Natural killer cell (primary cell): ENCODE data around the gene MYOM1. TPM values are rescaled to one million over a fixed set of nuclear protein-coding genes. Genes with fewer than 3 reads are reported as not detected.
"Not testable (repeated sequence)": the region's sequence is repeated elsewhere in the genome, so short reads cannot be mapped to it uniquely, and the experiment has no call there.

Experiments used
- ATAC-seq, 3 donors: fragments of 150-1000 bp in 2 of 3; fragments of 200-7000 bp in 1 of 3; cut with Tn5 transposase; 1 replicate in 1 of 3; 2 replicates in 2 of 3; pipeline ENCODE4 v1.10.0; 2021; ENCODE audit warnings: mild to moderate bottlenecking in 2 of 3, moderate library complexity in 2 of 3
- DNase-seq, 2 donors: peaks; one replicate each; pipeline versions ENCODE4 v3.0.0 to v3.0.0-alpha.2; 2013 to 2021; ENCODE audit warnings: mixed read lengths in 1 of 2
- H3K27ac ChIP-seq: one replicate; pipeline ENCODE4 v1.5.1; 2013; ENCODE audit warnings: mild to moderate bottlenecking, low read length
- H3K27me3 ChIP-seq: one replicate; pipeline ENCODE4 v1.6.1; 2013; ENCODE audit warnings: low read length; ENCODE audit not compliant: control insufficient read depth, insufficient read depth
- H3K36me3 ChIP-seq: one replicate; pipeline ENCODE4 v1.6.1; 2013; ENCODE audit warnings: low read length; ENCODE audit not compliant: control insufficient read depth, insufficient read depth
- H3K4me1 ChIP-seq: one replicate; pipeline ENCODE4 v1.6.1; 2013; ENCODE audit warnings: low read length; ENCODE audit not compliant: control insufficient read depth, insufficient read depth
- H3K4me3 ChIP-seq: one replicate; pipeline ENCODE4 v1.5.1; 2013; ENCODE audit warnings: low read length
- H3K9me3 ChIP-seq: one replicate; pipeline ENCODE4 v1.6.1; 2013; ENCODE audit warnings: low read length; ENCODE audit not compliant: control insufficient read depth, insufficient read depth
- H3K27ac Mint-ChIP-seq, 2 donors: one replicate each; pipeline ENCODE4 v1.8.0; 2022; ENCODE audit warnings: mild to moderate bottlenecking in 2 of 2, mixed read lengths in 2 of 2, moderate library complexity in 1 of 2
- H3K27me3 Mint-ChIP-seq, 2 donors: one replicate each; pipeline ENCODE4 v1.8.0; 2022; ENCODE audit warnings: low read depth in 2 of 2, mixed read lengths in 2 of 2
- H3K36me3 Mint-ChIP-seq: one replicate; pipeline ENCODE4 v1.8.0; 2022; ENCODE audit warnings: mixed read lengths
- H3K4me1 Mint-ChIP-seq, 2 donors: one replicate each; pipeline ENCODE4 v1.8.0; 2022; ENCODE audit warnings: mixed read lengths in 2 of 2
- H3K4me3 Mint-ChIP-seq: one replicate; pipeline ENCODE4 v1.8.0; 2022; ENCODE audit warnings: mild to moderate bottlenecking, moderate library complexity, mixed read lengths
- H3K9me3 Mint-ChIP-seq, 2 donors: one replicate each; pipeline ENCODE4 v1.8.0; 2022; ENCODE audit warnings: mixed read lengths in 2 of 2
- CTCF ChIP-seq: fragments of 200-600 bp; IDR thresholded peaks from one replicate; pipeline ENCODE4 v1.8.0; 2022; ENCODE audit warnings: antibody characterized with exemption
- WGBS: methylation state at CpG from one replicate; pipeline ENCODE4 v1.1.7; 2013; ENCODE audit warnings: missing lambda C conversion rate; ENCODE audit not compliant: insufficient coverage; 5-methylcytosine and 5-hydroxymethylcytosine counted together
- intact Hi-C: fragments of 100-400 bp; cut with micrococcal nuclease; formaldehyde crosslinking; loops from one replicate; pipeline ENCODE4 v1.14.2; 2022
- total RNA-seq, 4 donors: library from RNA; stranded (reverse); fragments of 120-200 nt in 1 of 4; gene quantifications; one replicate each; pipeline versions ENCODE4 v1.2.3 to v1.2.4, GENCODE V29; 2013 to 2022

MYOM1 gene
- total RNA-seq, 3 donors from 2014 or later (not counting 1 experiment from before 2014, with no cell fraction given): 1.7 to 5.8 (median 3.0) TPM

- H3K27me3 Mint-ChIP-seq: peaks cover 0 to 4% of the 10 kb centered on the region in 2 donors
- Histone ChIP-seq H3K27ac (no peak overlapping the region), H3K9me3 (no peaks in the 10 kb centered on the region), H3K4me3 (no peak overlapping the region), H3K36me3 (no peaks in the 10 kb centered on the region), H3K27me3 (no peaks in the 10 kb centered on the region), H3K4me1 (no peaks in the 10 kb centered on the region)
- ATAC-seq (no peak), DNase-seq (no peak)
- 100% methylated on average over 2 of the region's 3 CpGs for WGBS
- no peaks in the 10 kb centered on the region for H3K36me3 Mint-ChIP-seq
- peaks cover 0 to 9% of the 10 kb centered on the region in 2 donors for H3K4me1 Mint-ChIP-seq
- intact Hi-C loops: no loop called here
- no peak for TF ChIP-seq CTCF
- no peak overlapping the region for H3K4me3 Mint-ChIP-seq
- no peaks in the 10 kb centered on the region for H3K9me3 Mint-ChIP-seq
- H3K27ac Mint-ChIP-seq: no peak overlapping the region
Measured at GRCh38 chr18:3225588-3225987, 5.8 kb upstream of the MYOM1 start.

- no peaks in the 10 kb centered on the region for H3K36me3 Mint-ChIP-seq
- no peak overlapping the region for H3K4me3 Mint-ChIP-seq
- H3K9me3 Mint-ChIP-seq: no peaks in the 10 kb centered on the region
- peaks cover 0 to 9% of the 10 kb centered on the region in 2 donors for H3K4me1 Mint-ChIP-seq
- no peak overlapping the region for H3K4me3 ChIP-seq
- 97% methylated on average over 3 of the region's 3 CpGs for WGBS
- intact Hi-C loops: no loop called here
- H3K27ac Mint-ChIP-seq: no peak overlapping the region
- no peaks in the 10 kb centered on the region for H3K9me3 ChIP-seq
- no peak for ATAC-seq
- H3K27ac ChIP-seq: no peak overlapping the region
- no peaks in the 10 kb centered on the region for H3K4me1 ChIP-seq
- H3K27me3 Mint-ChIP-seq: peaks cover 0 to 4% of the 10 kb centered on the region in 2 donors
- H3K27me3 ChIP-seq: no peaks in the 10 kb centered on the region
- H3K36me3 ChIP-seq: no peaks in the 10 kb centered on the region
- no peak for TF ChIP-seq CTCF
- no peak for DNase-seq
Measured at GRCh38 chr18:3224223-3224622, 4.5 kb upstream of the MYOM1 start.

GRCh38 chr18:3223356-3223755 is 3.6 kb upstream of the MYOM1 start:
- Mint-ChIP-seq H3K9me3 (no peaks in the 10 kb centered on the region), H3K4me3 (no peak overlapping the region), H3K4me1 (peaks cover 0 to 9% of the 10 kb centered on the region in 2 donors), H3K27ac (no peak overlapping the region), H3K27me3 (peaks cover 0 to 4% of the 10 kb centered on the region in 2 donors), H3K36me3 (no peaks in the 10 kb centered on the region)
- TF ChIP-seq CTCF: no peak
- no peak overlapping the region for H3K27ac ChIP-seq
- no peaks in the 10 kb centered on the region for H3K27me3 ChIP-seq
- intact Hi-C loops: no loop called here
- ATAC-seq: no peak
- no peaks in the 10 kb centered on the region for H3K36me3 ChIP-seq
- no peak overlapping the region for H3K4me3 ChIP-seq
- H3K4me1 ChIP-seq: no peaks in the 10 kb centered on the region
- no peak for DNase-seq
- 67% methylated on average over 1 of the region's 1 CpG for WGBS
- H3K9me3 ChIP-seq: no peaks in the 10 kb centered on the region

GRCh38 chr18:3221496-3221895 is 1.7 kb upstream of the MYOM1 start:
- Mint-ChIP-seq H3K4me3 (no peak overlapping the region), H3K4me1 (peaks cover 0 to 11% of the 10 kb centered on the region in 2 donors), H3K27ac (no peak overlapping the region), H3K9me3 (no peaks in the 10 kb centered on the region), H3K36me3 (no peaks in the 10 kb centered on the region), H3K27me3 (peaks cover 0 to 3% of the 10 kb centered on the region in 2 donors)
- TF ChIP-seq CTCF: no peak
- Histone ChIP-seq H3K9me3 (no peaks in the 10 kb centered on the region), H3K4me3 (no peak overlapping the region), H3K4me1 (no peaks in the 10 kb centered on the region), H3K36me3 (no peaks in the 10 kb centered on the region), H3K27ac (no peak overlapping the region), H3K27me3 (no peaks in the 10 kb centered on the region)
- DNase-seq (no peak), ATAC-seq (no peak)
- intact Hi-C loops: no loop called here
- 89% methylated on average over 6 of the region's 6 CpGs for WGBS

- intact Hi-C loops, H3K27me3 ChIP-seq, H3K4me1 ChIP-seq, DNase-seq, H3K27ac ChIP-seq, H3K4me3 Mint-ChIP-seq, H3K27me3 Mint-ChIP-seq, H3K9me3 Mint-ChIP-seq, H3K36me3 ChIP-seq, H3K27ac Mint-ChIP-seq, H3K4me3 ChIP-seq, H3K9me3 ChIP-seq, H3K36me3 Mint-ChIP-seq, H3K4me1 Mint-ChIP-seq, ATAC-seq: not testable (repeated sequence)
- 93% methylated on average over 4 of the region's 4 CpGs for WGBS
Measured at GRCh38 chr18:3220868-3221267, 1.1 kb upstream of the MYOM1 start.
